GM15510 (cell line): Measurements from ENCODE around the gene HELT.

Source experiments
- POLR2A ChIP-seq: IDR thresholded peaks from 3 replicates; pipeline ENCODE4 v1.6.1; 2011; ENCODE audit warnings: borderline replicate concordance; ENCODE audit not compliant: insufficient read length; ENCODE audit errors: extremely low read depth

Gene HELT

GRCh38 chr4:185017964-185018772, at the start of gene HELT:
HELT (plus strand) TSS chr4:185018490; CDS start chr4:185018929, 439 bp downstream.
- no peak for TF ChIP-seq POLR2A

- TF ChIP-seq POLR2A = no peak
Observed at GRCh38 chr4:184968784-184969201, 49.5 kb upstream of the HELT start.

GRCh38 chr4:184969610-184970009, 48.7 kb upstream of the HELT start:
- no peak for TF ChIP-seq POLR2A

- TF ChIP-seq POLR2A = no peak
Observed at GRCh38 chr4:184972991-184973390, 45.3 kb upstream of the HELT start.

GRCh38 chr4:184977747-184978146, 40.5 kb upstream of the HELT start:
- TF ChIP-seq POLR2A = no peak

GRCh38 chr4:184978211-184978610, 40.1 kb upstream of the HELT start:
- no peak for TF ChIP-seq POLR2A

GRCh38 chr4:184979461-184980124, 38.7 kb upstream of the HELT start:
- TF ChIP-seq POLR2A = no peak

GRCh38 chr4:184980261-184980660, 38.0 kb upstream of the HELT start:
- TF ChIP-seq POLR2A = no peak

GRCh38 chr4:184983672-184984356, 34.5 kb upstream of the HELT start:
- no peak for TF ChIP-seq POLR2A

- no peak for TF ChIP-seq POLR2A
Observed at GRCh38 chr4:184987493-184988031, 30.7 kb upstream of the HELT start.

- TF ChIP-seq POLR2A = no peak
Observed at GRCh38 chr4:184988611-184989010, 29.7 kb upstream of the HELT start.

GRCh38 chr4:184991860-184992259, 26.4 kb upstream of the HELT start:
- no peak for TF ChIP-seq POLR2A

- no peak for TF ChIP-seq POLR2A
Observed at GRCh38 chr4:184992422-184992821, 25.9 kb upstream of the HELT start.

GRCh38 chr4:184993247-184993646, 25.0 kb upstream of the HELT start:
- no peak for TF ChIP-seq POLR2A

GRCh38 chr4:184994010-184994622, 24.2 kb upstream of the HELT start:
- TF ChIP-seq POLR2A = no peak
